Stomach (tissue), 9 donors: Measurements from ENCODE around the gene RNF115. TPM values are rescaled to one million over a fixed set of nuclear protein-coding genes. Genes with fewer than 3 reads are reported as not detected.
A peak's percentile ranks its signal among the peaks of the same experiment; 100 is the strongest.

Experiments
- DNase-seq, 2 donors: peaks; one replicate each; pipeline versions ENCODE4 v3.0.0 to v3.0.0-alpha.2; 2013 to 2019
- H3K27ac ChIP-seq, 5 donors: fragments of 200-600 bp in 4 of 5; sonication (generic) in 4 of 5; one replicate each; pipeline ENCODE4 v1.5.1; 2013 to 2019; ENCODE audit warnings: mild to moderate bottlenecking in 1 of 5, moderate library complexity in 1 of 5
- H3K27me3 ChIP-seq, 3 donors: fragments of 200-600 bp; sonication (generic); one replicate each; pipeline ENCODE4 v1.5.1; 2017 to 2019; ENCODE audit warnings: mixed run types in 1 of 3
- H3K36me3 ChIP-seq, 4 donors: fragments of 200-600 bp; sonication (generic); 1 replicate in 3 of 4; 2 replicates in 1 of 4; pipeline ENCODE4 v1.5.1; 2016 to 2019
- H3K4me1 ChIP-seq, 4 donors: fragments of 200-600 bp; sonication (generic); one replicate each; pipeline ENCODE4 v1.5.1; 2016 to 2019
- H3K4me3 ChIP-seq, 4 donors: fragments of 200-600 bp; sonication (generic) in 3 of 4; one replicate each; pipeline ENCODE4 v1.5.1; 2016 to 2019; ENCODE audit warnings: mild to moderate bottlenecking in 1 of 4
- H3K9me3 ChIP-seq, 4 donors: fragments of 200-600 bp; sonication (generic); one replicate each; pipeline ENCODE4 v1.5.1; 2016 to 2019
- EP300 ChIP-seq: sonication (generic); formaldehyde crosslinking; IDR thresholded peaks from one replicate; pipeline ENCODE4 v1.6.1; 2017; ENCODE audit warnings: antibody characterized with exemption
- POLR2A ChIP-seq, 4 donors: fragments of 450-650 bp; IDR thresholded peaks; one replicate each; pipeline ENCODE4 v1.6.1; 2016; ENCODE audit warnings: antibody characterized with exemption in 4 of 4, control low read depth in 2 of 4, mild to moderate bottlenecking in 1 of 4, moderate library complexity in 1 of 4
- POLR2AphosphoS5 ChIP-seq, 3 donors: sonication (generic); formaldehyde crosslinking; IDR thresholded peaks; one replicate each; pipeline ENCODE4 v1.6.1; 2016; ENCODE audit warnings: antibody characterized with exemption in 3 of 3
- WGBS, 5 donors: extraction: QIAGEN DNeasy Blood & Tissue Kit in 3 of 5; methylation state at CpG; one replicate each; pipeline versions ENCODE4 v1.1.5 to v1.1.7; 2013 to 2018; 5-methylcytosine and 5-hydroxymethylcytosine counted together
- intact Hi-C: fragments of 100-400 bp; cut with DNase I; formaldehyde crosslinking; loops from one replicate; pipeline ENCODE4 v1.15.1; 2023; ENCODE audit warnings: low total_unique reads
- polyA plus RNA-seq, 3 donors: library from polyadenylated mRNA; stranded (reverse); fragments of 200-250 nt; gene quantifications; one replicate each; pipeline ENCODE4 v1.2.3, GENCODE V29; 2013
- total RNA-seq, 5 donors: library from RNA; depleted of rRNA; stranded (reverse); fragments of >200 nt; gene quantifications; one replicate each; pipeline versions ENCODE4 v1.1.0 to v1.2.3, GENCODE V29; 2014 to 2016
- TF ChIP-seq, protein P1 (sequence below), 7 experiments: fragments of 450-650 bp in 4 of 7; fragments of 200-600 bp in 3 of 7; sonication (generic) in 3 of 7; IDR thresholded peaks; one replicate each; pipeline ENCODE4 v1.5.1; 2016 to 2019; ENCODE audit warnings: antibody characterized with exemption in 7 of 7, control low read depth in 2 of 7, mild to moderate bottlenecking in 1 of 7
- donor health status: healthy with polysubstance abuse.
- donor health status: Bipolar disorder and iron deficiency.
- donor health status: healthy.

Gene RNF115
- total and polyA plus RNA-seq, 8 donors: 4.8 to 44.1 (median 12.6) TPM

DNA sequence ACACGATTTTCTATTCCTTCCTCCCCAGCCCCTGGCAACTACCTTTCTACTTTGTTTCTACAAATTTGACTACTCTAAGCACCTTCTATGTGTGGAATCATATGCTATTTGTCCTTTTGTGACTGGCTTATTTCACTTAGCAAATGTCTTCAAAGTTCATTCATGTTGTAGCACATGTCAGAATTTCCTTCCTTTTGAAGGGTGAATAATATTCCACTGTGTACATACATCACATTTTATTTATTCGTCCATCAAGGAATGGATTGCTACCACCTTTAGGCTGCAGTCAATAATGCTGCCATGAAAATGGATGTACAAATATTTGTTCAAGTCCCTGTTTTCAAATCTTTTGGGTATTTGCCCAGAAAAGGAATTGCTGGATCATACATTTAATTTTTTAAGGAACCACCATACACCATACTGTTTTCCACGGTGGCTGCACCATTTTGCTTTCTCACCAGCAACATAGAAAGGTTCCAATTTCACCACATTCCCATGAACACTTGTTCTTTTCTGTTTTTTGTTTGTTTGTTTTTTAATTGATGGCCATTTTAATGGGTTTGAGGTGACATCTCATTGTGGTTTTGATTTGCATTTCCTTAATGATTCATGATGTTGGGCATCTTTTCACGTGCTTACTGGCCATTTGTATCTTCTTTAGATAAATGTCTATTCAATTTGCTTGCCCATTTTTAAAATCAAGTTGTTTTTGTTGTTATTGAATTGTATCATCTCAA is 113.4 kb downstream of the RNF115 start:
- 61 to 76% (median 70%) methylated on average over 4 of the region's 4 CpGs for WGBS, 5 donors
- no peak overlapping the region for H3K4me3 ChIP-seq
- TF ChIP-seq, protein P1, sequence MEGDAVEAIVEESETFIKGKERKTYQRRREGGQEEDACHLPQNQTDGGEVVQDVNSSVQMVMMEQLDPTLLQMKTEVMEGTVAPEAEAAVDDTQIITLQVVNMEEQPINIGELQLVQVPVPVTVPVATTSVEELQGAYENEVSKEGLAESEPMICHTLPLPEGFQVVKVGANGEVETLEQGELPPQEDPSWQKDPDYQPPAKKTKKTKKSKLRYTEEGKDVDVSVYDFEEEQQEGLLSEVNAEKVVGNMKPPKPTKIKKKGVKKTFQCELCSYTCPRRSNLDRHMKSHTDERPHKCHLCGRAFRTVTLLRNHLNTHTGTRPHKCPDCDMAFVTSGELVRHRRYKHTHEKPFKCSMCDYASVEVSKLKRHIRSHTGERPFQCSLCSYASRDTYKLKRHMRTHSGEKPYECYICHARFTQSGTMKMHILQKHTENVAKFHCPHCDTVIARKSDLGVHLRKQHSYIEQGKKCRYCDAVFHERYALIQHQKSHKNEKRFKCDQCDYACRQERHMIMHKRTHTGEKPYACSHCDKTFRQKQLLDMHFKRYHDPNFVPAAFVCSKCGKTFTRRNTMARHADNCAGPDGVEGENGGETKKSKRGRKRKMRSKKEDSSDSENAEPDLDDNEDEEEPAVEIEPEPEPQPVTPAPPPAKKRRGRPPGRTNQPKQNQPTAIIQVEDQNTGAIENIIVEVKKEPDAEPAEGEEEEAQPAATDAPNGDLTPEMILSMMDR (IDR thresholded peaks at IDR 0.05): no peak
- no peak for TF ChIP-seq POLR2AphosphoS5 (IDR thresholded peaks at IDR 0.05)
- TF ChIP-seq EP300: no peak
- no peak for TF ChIP-seq POLR2A (IDR thresholded peaks at IDR 0.05)
- DNase-seq: no peak
- H3K9me3 ChIP-seq: no peaks in the 10 kb centered on the region
- no peaks in the 10 kb centered on the region for H3K27me3 ChIP-seq
- intact Hi-C loops: no loop called here
- no peaks in the 10 kb centered on the region for H3K36me3 ChIP-seq
- no peak overlapping the region for H3K27ac ChIP-seq
- H3K4me1 ChIP-seq: peaks cover 0 to 22% (median 0%) of the 10 kb centered on the region in 4 donors

DNA sequence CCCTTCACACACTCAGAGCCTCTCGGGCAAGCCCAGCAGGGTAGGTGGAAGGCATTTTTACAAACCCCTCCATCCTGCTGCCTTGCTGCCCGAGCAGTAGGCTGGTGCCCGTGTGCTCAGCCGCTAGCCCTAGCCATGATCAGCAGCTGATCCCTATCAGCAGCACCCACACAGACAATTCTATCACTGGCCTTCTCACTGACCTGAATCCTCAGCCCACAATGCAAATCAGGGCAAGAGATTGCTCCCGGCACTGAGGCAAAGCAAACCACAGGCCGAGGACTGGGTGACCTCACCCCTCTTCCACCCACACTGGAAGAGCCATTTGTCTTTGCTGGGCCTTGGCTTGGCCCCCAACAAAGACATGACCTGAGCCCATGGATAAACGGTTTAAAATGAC is 115.8 kb downstream of the RNF115 start:
- no peaks in the 10 kb centered on the region for H3K36me3 ChIP-seq
- H3K27ac ChIP-seq: peak overlapping the region in 1 of 5 donors; percentile 34
- H3K4me1 ChIP-seq: peaks cover 0 to 19% (median 0%) of the 10 kb centered on the region in 4 donors
- TF ChIP-seq POLR2AphosphoS5 (IDR thresholded peaks at IDR 0.05) (no peak), EP300 (no peak), POLR2A (IDR thresholded peaks at IDR 0.05) (no peak)
- TF ChIP-seq, protein P1 (IDR thresholded peaks at IDR 0.05): no peak
- no peaks in the 10 kb centered on the region for H3K9me3 ChIP-seq
- H3K27me3 ChIP-seq: no peaks in the 10 kb centered on the region
- 60 to 67% (median 64%) methylated on average over 7 of the region's 7 CpGs for WGBS, 5 donors
- DNase-seq: no peak
- intact Hi-C loops: no loop called here
- H3K4me3 ChIP-seq: no peak overlapping the region

DNA sequence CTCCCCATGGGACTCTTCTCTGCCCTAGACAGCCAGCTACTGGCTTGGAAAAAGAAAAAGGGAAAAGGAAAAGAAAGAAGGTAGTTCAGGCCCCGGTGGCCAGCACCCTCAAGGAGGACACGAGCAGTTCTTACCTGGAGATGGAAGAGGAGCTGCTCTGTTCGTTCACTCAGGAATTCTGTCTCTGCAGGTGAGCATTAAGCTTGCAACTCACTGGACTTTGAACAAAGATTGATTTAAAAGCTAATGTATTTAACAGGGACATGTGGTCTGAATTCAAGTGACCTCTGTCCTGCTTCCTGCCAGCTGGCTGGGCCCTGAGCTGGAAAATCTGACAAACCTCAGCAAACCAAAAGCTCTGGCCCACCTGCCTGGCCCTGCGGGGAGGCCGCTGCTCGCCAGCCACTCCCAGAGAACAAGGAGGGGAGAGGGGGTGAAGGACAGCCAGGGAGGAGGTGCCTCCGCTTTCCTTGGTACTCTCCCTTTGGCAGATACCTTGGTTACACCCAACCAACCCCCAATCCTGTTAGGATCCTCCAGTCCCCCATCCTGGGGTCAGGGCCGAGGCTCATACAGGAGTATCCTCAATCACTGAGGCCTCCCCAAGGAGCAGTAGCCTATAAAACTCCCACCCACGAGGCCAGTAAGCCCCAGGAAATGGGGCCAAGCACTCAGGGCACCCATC is 116.6 kb downstream of the RNF115 start, which contains the start of gene PDZK1:
PDZK1 (minus strand) TSS at position 186 of the 685 bp plus-strand sequence. CDS start 19,347 bp downstream, outside the sequence.
- no peak within 1 kb of the TSS for H3K4me3 ChIP-seq

DNA sequence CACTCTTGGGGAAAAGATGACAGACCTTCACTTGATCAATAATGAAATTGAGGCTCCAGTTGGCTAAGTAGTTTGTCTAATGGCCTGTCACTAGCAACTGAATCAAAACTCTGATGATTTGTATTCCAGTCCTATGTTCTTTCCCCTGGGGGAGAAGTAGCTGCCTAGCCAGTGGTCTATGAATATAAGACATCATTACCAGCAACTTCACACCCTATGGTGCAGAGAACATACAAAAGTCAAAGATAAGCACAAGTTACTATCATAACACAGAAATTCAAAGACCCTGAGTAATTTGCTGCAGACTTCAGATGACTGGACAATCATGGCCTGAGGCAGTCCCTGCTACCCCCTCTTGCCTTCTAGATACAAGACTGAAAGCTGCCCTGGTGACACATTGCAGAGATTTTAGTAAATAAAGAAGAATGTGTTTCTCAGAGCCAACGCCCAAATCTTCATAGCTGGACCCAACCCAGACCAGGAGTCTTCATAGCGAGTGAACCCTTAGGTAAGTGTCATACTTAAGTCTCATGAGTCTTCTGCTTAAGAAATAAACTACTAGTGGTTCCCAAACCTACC is 117.7 kb downstream of the RNF115 start:
- TF ChIP-seq EP300: no peak
- TF ChIP-seq POLR2A (IDR thresholded peaks at IDR 0.05): no peak
- no peak for TF ChIP-seq POLR2AphosphoS5 (IDR thresholded peaks at IDR 0.05)
- TF ChIP-seq, protein P1 (IDR thresholded peaks at IDR 0.05): no peak
- DNase-seq: no peak
- Histone ChIP-seq H3K27me3 (no peaks in the 10 kb centered on the region), H3K4me1 (peaks cover 0 to 12% (median 0%) of the 10 kb centered on the region in 4 donors), H3K27ac (no peak overlapping the region), H3K36me3 (no peaks in the 10 kb centered on the region), H3K4me3 (no peak overlapping the region), H3K9me3 (no peaks in the 10 kb centered on the region)
- WGBS, 5 donors: 74 to 88% (median 79%) methylated on average over 2 of the region's 2 CpGs
- intact Hi-C loops: no loop called here

More for the DNA sequence above, 116.6 kb downstream of the RNF115 start, which contains the start of gene PDZK1:
- Histone ChIP-seq H3K27ac (peak within 1 kb of the TSS in 1 of 5 donors; percentile 34), H3K4me1 (peaks cover 0 to 19% (median 0%) of the 10 kb centered on the region in 4 donors), H3K36me3 (no peaks in the 10 kb centered on the region), H3K27me3 (no peaks in the 10 kb centered on the region), H3K9me3 (no peaks in the 10 kb centered on the region)
- TF ChIP-seq, protein P1 (IDR thresholded peaks at IDR 0.05): no peak
- TF ChIP-seq POLR2AphosphoS5 (IDR thresholded peaks at IDR 0.05) (no peak), EP300 (no peak), POLR2A (IDR thresholded peaks at IDR 0.05) (no peak)
- peak in 1 of 2 donors; percentile 65 for DNase-seq
- 56 to 69% (median 65%) methylated on average over 9 of the region's 9 CpGs for WGBS, 5 donors
- intact Hi-C loops: no loop called here
